Gastrocnemius medialis (tissue), 4 donors: Measurements from ENCODE around the gene SMIM33.

Experiments
- POLR2A ChIP-seq, 2 donors: fragments of 450-650 bp; IDR thresholded peaks; one replicate each; pipeline ENCODE4 v1.6.1; 2017; ENCODE audit warnings: antibody characterized with exemption in 2 of 2, mild to moderate bottlenecking in 2 of 2, moderate library complexity in 2 of 2
- TF ChIP-seq, protein P1 (sequence below), 5 experiments: fragments of 450-650 bp in 3 of 5; fragments of 200-600 bp in 2 of 5; sonication (generic) in 2 of 5; IDR thresholded peaks in 4 of 5; conservative IDR thresholded peaks in 1 of 5; 1 replicate in 4 of 5; 2 replicates in 1 of 5; pipeline ENCODE4 v1.5.1; 2016 to 2019; ENCODE audit warnings: antibody characterized with exemption in 5 of 5, mild to moderate bottlenecking in 3 of 5, moderate library complexity in 3 of 5

DNA sequence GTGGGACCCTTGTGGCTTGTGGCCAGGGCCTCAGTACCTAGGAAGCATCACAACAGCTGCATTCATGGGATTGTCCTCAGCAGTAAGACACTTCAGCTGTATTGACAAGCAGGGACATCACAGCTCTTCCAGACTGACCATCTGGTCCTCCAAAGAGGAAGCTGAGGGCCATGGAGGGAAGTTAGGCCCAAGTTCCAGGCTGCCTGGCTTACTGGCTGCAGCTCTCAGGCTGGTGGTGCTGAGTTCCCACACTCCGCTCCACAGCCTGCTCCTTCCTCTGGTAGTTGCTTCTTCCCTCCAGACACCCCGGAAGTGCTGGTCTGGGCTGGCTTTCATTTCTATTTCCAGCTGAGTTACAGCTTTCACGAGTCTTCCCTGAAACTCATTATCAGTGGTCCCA, 17.5 kb downstream of the SMIM33 start:
- no peak for TF ChIP-seq POLR2A (IDR thresholded peaks at IDR 0.05)
- TF ChIP-seq, protein P1, sequence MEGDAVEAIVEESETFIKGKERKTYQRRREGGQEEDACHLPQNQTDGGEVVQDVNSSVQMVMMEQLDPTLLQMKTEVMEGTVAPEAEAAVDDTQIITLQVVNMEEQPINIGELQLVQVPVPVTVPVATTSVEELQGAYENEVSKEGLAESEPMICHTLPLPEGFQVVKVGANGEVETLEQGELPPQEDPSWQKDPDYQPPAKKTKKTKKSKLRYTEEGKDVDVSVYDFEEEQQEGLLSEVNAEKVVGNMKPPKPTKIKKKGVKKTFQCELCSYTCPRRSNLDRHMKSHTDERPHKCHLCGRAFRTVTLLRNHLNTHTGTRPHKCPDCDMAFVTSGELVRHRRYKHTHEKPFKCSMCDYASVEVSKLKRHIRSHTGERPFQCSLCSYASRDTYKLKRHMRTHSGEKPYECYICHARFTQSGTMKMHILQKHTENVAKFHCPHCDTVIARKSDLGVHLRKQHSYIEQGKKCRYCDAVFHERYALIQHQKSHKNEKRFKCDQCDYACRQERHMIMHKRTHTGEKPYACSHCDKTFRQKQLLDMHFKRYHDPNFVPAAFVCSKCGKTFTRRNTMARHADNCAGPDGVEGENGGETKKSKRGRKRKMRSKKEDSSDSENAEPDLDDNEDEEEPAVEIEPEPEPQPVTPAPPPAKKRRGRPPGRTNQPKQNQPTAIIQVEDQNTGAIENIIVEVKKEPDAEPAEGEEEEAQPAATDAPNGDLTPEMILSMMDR (IDR thresholded peaks at IDR 0.05 in 4 of 5, conservative IDR thresholded peaks at IDR 0.05 in 1 of 5) = no peak
